Measurements from ENCODE around the gene FAM83D. TPM values are rescaled to one million over a fixed set of nuclear protein-coding genes. Genes with fewer than 3 reads are reported as not detected.

Gene FAM83D
- total RNA-seq, 1 experiment from 2014 or later: 86.3 TPM

DNA sequence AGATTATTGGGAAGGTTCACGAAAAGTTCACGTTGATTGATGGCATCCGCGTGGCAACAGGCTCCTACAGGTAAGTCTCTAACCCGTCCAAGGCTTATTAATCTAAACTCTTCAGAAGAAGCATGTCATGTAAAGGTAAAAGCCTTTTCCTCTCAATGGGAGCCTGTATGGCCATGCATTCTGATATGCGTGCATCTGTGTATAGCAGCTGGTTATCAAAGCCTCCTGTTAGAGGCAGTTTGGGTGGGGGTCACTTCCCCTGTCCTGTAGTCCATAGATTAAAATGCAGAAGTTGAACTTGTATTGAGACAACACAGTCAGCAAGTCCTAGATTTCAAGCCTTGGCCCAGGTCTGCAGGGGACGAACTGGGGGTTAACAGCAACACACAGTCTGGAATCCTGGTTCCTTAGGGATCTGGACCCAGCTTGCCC is 21.7 kb downstream of the FAM83D start:
- ChIA-PET POLR2A (no interaction called here), CTCF (no interaction called here)
- Mint-ChIP-seq H3K4me3 (ENCODE audit: unreplicated experiment) (no peak overlapping the region), H3K36me3 (ENCODE audit: insufficient read depth, unreplicated experiment) (peaks cover 97% of the 10 kb centered on the region), H3K27me3 (ENCODE audit: insufficient read depth, unreplicated experiment) (no peaks in the 10 kb centered on the region), H3K4me1 (ENCODE audit: low read depth, unreplicated experiment) (no peaks in the 10 kb centered on the region), H3K27ac (ENCODE audit: unreplicated experiment) (no peak overlapping the region), H3K9me3 (ENCODE audit: unreplicated experiment) (no peaks in the 10 kb centered on the region)
- Histone ChIP-seq H3K27me3 (replicated peaks; ENCODE audit: control insufficient read depth, insufficient read depth, low read length) (no peaks in the 10 kb centered on the region), H3K9me3 (no peaks in the 10 kb centered on the region), H3K36me3 (ENCODE audit: control insufficient read depth, insufficient read depth, low read length) (peaks cover 18% of the 10 kb centered on the region), H3K4me3 (ENCODE audit: low read depth, low read length) (no peak overlapping the region), H3K4me1 (no peaks in the 10 kb centered on the region)
- TF ChIP-seq, protein P1, sequence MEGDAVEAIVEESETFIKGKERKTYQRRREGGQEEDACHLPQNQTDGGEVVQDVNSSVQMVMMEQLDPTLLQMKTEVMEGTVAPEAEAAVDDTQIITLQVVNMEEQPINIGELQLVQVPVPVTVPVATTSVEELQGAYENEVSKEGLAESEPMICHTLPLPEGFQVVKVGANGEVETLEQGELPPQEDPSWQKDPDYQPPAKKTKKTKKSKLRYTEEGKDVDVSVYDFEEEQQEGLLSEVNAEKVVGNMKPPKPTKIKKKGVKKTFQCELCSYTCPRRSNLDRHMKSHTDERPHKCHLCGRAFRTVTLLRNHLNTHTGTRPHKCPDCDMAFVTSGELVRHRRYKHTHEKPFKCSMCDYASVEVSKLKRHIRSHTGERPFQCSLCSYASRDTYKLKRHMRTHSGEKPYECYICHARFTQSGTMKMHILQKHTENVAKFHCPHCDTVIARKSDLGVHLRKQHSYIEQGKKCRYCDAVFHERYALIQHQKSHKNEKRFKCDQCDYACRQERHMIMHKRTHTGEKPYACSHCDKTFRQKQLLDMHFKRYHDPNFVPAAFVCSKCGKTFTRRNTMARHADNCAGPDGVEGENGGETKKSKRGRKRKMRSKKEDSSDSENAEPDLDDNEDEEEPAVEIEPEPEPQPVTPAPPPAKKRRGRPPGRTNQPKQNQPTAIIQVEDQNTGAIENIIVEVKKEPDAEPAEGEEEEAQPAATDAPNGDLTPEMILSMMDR (IDR thresholded peaks at IDR 0.05; ENCODE audit: insufficient read depth in 1 of 2, low read depth in 1 of 2, low read length in 1 of 2, severe bottlenecking in 1 of 2, unreplicated experiment in 1 of 2): no peak
- intact Hi-C loops (cut with micrococcal nuclease; ENCODE audit: unreplicated experiment): no loop called here
- no peak for DNase-seq
- no TSS peak for BruUV-seq (replicated peaks)

DNA sequence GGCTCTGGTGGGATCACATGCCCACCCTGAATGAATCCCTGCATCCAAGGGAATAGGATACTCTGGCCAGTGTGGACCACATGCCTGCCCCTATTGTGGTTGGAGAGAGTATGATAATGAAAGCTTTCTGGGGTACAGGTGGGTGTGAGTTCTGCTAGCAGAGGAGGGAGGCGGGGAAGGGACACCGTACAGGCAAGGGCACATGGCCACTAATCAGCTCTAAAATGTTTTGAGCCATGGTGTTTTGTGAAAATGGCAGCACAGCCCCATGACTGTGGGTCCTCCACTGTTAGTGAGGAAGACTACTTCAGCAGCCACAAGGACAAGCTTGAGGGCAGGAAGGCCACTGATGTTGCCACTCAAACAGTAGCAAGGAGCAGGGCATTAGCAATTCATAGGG is 24.0 kb downstream of the FAM83D start:
- no peaks in the 10 kb centered on the region for H3K9me3 Mint-ChIP-seq (ENCODE audit: unreplicated experiment)
- peaks cover 18% of the 10 kb centered on the region for H3K36me3 ChIP-seq (ENCODE audit: control insufficient read depth, insufficient read depth, low read length)
- H3K4me1 ChIP-seq: no peaks in the 10 kb centered on the region
- no peak for DNase-seq
- peaks cover 6% of the 10 kb centered on the region for H3K4me1 Mint-ChIP-seq (ENCODE audit: low read depth, unreplicated experiment)
- no peaks in the 10 kb centered on the region for H3K27me3 Mint-ChIP-seq (ENCODE audit: insufficient read depth, unreplicated experiment)
- TF ChIP-seq, protein P1 (IDR thresholded peaks at IDR 0.05; ENCODE audit: insufficient read depth in 1 of 2, low read depth in 1 of 2, low read length in 1 of 2, severe bottlenecking in 1 of 2, unreplicated experiment in 1 of 2): no peak
- intact Hi-C loops (cut with micrococcal nuclease; ENCODE audit: unreplicated experiment): no loop called here
- POLR2A ChIA-PET: interaction anchor here (1.5 kb wide), 1 partner anchor 12 kb away, joined by 4 read pairs; the partner anchor contains the start of gene DHX35
- no TSS peak for BruUV-seq (replicated peaks)
- no peak overlapping the region for H3K4me3 ChIP-seq (ENCODE audit: low read depth, low read length)
- H3K4me3 Mint-ChIP-seq (ENCODE audit: unreplicated experiment): no peak overlapping the region
- no peak overlapping the region for H3K27ac Mint-ChIP-seq (ENCODE audit: unreplicated experiment)
- CTCF ChIA-PET: no interaction called here
- no peaks in the 10 kb centered on the region for H3K9me3 ChIP-seq
- peaks cover 98% of the 10 kb centered on the region for H3K36me3 Mint-ChIP-seq (ENCODE audit: insufficient read depth, unreplicated experiment)
- H3K27me3 ChIP-seq (replicated peaks; ENCODE audit: control insufficient read depth, insufficient read depth, low read length): no peaks in the 10 kb centered on the region

DNA sequence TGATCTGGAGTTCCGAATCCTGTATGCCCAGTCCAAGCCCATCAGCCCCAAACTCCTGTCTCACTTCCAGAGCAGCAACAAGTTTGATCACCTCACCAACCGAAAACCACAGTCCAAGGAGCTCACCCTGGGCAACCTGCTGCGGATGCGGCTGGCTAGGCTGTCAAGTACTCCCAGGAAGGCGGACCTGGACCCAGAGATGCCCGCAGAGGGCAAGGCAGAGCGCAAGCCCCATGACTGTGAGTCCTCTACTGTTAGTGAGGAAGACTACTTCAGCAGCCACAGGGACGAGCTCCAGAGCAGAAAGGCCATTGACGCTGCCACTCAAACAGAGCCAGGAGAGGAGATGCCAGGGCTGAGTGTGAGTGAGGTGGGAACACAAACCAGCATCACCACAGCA is 25.4 kb downstream of the FAM83D start:
- no TSS peak for BruUV-seq (replicated peaks)
- H3K4me1 ChIP-seq: no peaks in the 10 kb centered on the region
- H3K36me3 Mint-ChIP-seq (ENCODE audit: insufficient read depth, unreplicated experiment): peaks cover 85% of the 10 kb centered on the region
- ChIA-PET POLR2A (no interaction called here), CTCF (interaction anchor here (0.6 to 0.7 kb wide), 2 partner anchors 25 to 261 kb away, joined by 3 read pairs; partner anchors contain the start of gene FAM83D)
- TF ChIP-seq, protein P1 (IDR thresholded peaks at IDR 0.05; ENCODE audit: insufficient read depth in 1 of 2, low read depth in 1 of 2, low read length in 1 of 2, severe bottlenecking in 1 of 2, unreplicated experiment in 1 of 2): no peak
- H3K4me1 Mint-ChIP-seq (ENCODE audit: low read depth, unreplicated experiment): peaks cover 6% of the 10 kb centered on the region
- no peaks in the 10 kb centered on the region for H3K27me3 ChIP-seq (replicated peaks; ENCODE audit: control insufficient read depth, insufficient read depth, low read length)
- H3K9me3 Mint-ChIP-seq (ENCODE audit: unreplicated experiment): no peaks in the 10 kb centered on the region
- peaks cover 18% of the 10 kb centered on the region for H3K36me3 ChIP-seq (ENCODE audit: control insufficient read depth, insufficient read depth, low read length)
- no peaks in the 10 kb centered on the region for H3K9me3 ChIP-seq
- DNase-seq: no peak
- no peak overlapping the region for H3K4me3 Mint-ChIP-seq (ENCODE audit: unreplicated experiment)
- intact Hi-C loops (cut with micrococcal nuclease; ENCODE audit: unreplicated experiment): no loop called here
- no peak overlapping the region for H3K4me3 ChIP-seq (ENCODE audit: low read depth, low read length)
- H3K27me3 Mint-ChIP-seq (ENCODE audit: insufficient read depth, unreplicated experiment): no peaks in the 10 kb centered on the region
- no peak overlapping the region for H3K27ac Mint-ChIP-seq (ENCODE audit: unreplicated experiment)

Data from Caco-2 (cell line).